Neural cell (in vitro differentiated cells): ENCODE measurements around the gene CSNK1A1L. TPM values are rescaled to one million over a fixed set of nuclear protein-coding genes. Genes with fewer than 3 reads are reported as not detected.

Experiments used
- H2AFZ ChIP-seq: fragments of 200-600, 300-800 bp; sonication (generic), shearing (Covaris generic); 2 replicates; pipeline ENCODE4 v1.6.0; 2014; ENCODE audit warnings: low read depth, mild to moderate bottlenecking, antibody characterized with exemption, low read length, moderate library complexity
- H3F3A ChIP-seq: fragments of 200-600 bp; shearing (Covaris generic); 2 replicates; pipeline ENCODE4 v1.6.1; 2016; ENCODE audit warnings: mild to moderate bottlenecking, moderate library complexity, mixed read lengths, antibody characterized with exemption, low read length; ENCODE audit not compliant: insufficient read depth, poor library complexity, severe bottlenecking
- H3K27ac ChIP-seq: fragments of 200-600, 300-800 bp; sonication (generic), shearing (Covaris generic); 2 replicates; pipeline ENCODE4 v1.5.1; 2014; ENCODE audit warnings: mild to moderate bottlenecking, low read length, moderate library complexity
- H3K27me3 ChIP-seq: fragments of 300-800, 200-600 bp; sonication (generic), shearing (Covaris generic); 2 replicates; pipeline ENCODE4 v1.6.0; 2014; ENCODE audit warnings: mild to moderate bottlenecking, low read depth, low read length, moderate library complexity; ENCODE audit not compliant: insufficient read depth
- H3K36me3 ChIP-seq: fragments of 300-800, 200-600 bp; sonication (generic), shearing (Covaris generic); 2 replicates; pipeline ENCODE4 v1.5.1; 2014; ENCODE audit warnings: mild to moderate bottlenecking, antibody characterized with exemption, low read length, moderate library complexity; ENCODE audit not compliant: insufficient read depth
- H3K4me2 ChIP-seq: fragments of 300-800, 200-600 bp; sonication (generic), shearing (Covaris generic); 2 replicates; pipeline ENCODE4 v1.6.0; 2014; ENCODE audit warnings: mild to moderate bottlenecking, low read length
- H3K4me3 ChIP-seq: fragments of 300-800, 200-600 bp; sonication (generic), shearing (Covaris generic); 2 replicates; pipeline ENCODE4 v1.5.1; 2014; ENCODE audit warnings: mild to moderate bottlenecking, low read length, moderate library complexity
- H3K79me2 ChIP-seq: fragments of 200-600 bp; shearing (Covaris generic); replicated peaks from 2 replicates; pipeline ENCODE4 v1.6.0; 2014; ENCODE audit warnings: mild to moderate bottlenecking, low read length, moderate library complexity; ENCODE audit not compliant: insufficient read depth
- H3K9ac ChIP-seq: fragments of 300-800, 200-600 bp; sonication (generic), shearing (Covaris generic); 2 replicates; pipeline ENCODE4 v1.6.1; 2016; ENCODE audit warnings: mild to moderate bottlenecking, low read length, mixed read lengths
- H3K9me2 ChIP-seq: fragments of 200-600 bp; shearing (Covaris generic); 2 replicates; pipeline ENCODE4 v1.6.1; 2016; ENCODE audit warnings: mild to moderate bottlenecking, low read length, mixed read lengths; ENCODE audit not compliant: insufficient read depth
- H3K9me3 ChIP-seq: fragments of 200-600, 300-800 bp; sonication (generic), shearing (Covaris generic); 2 replicates; pipeline ENCODE4 v1.6.1; 2016; ENCODE audit warnings: mild to moderate bottlenecking, mixed run types, low read length, moderate library complexity, mixed read lengths
- H4K20me1 ChIP-seq: fragments of 200-600 bp; shearing (Covaris generic); 2 replicates; pipeline ENCODE4 v1.6.1; 2016; ENCODE audit warnings: mild to moderate bottlenecking, mixed run types; ENCODE audit not compliant: insufficient read depth
- CTCF ChIP-seq: fragments of 450-650 bp; IDR thresholded peaks from 2 replicates; pipeline ENCODE4 v1.5.1; 2014; ENCODE audit warnings: antibody characterized with exemption, mild to moderate bottlenecking, moderate library complexity; ENCODE audit not compliant: poor library complexity, severe bottlenecking
- EP300 ChIP-seq: fragments of 450-650 bp; conservative IDR thresholded peaks from 2 replicates; pipeline ENCODE4 v1.6.1; 2014; ENCODE audit warnings: antibody characterized with exemption, mild to moderate bottlenecking, moderate library complexity; ENCODE audit not compliant: poor library complexity, severe bottlenecking
- EZH2 ChIP-seq: fragments of 200-600, 300-800 bp; shearing (Covaris generic), sonication (generic); IDR thresholded peaks from 2 replicates; pipeline ENCODE4 v1.6.1; 2014; ENCODE audit warnings: antibody characterized with exemption, low read length, borderline replicate concordance, mild to moderate bottlenecking; ENCODE audit not compliant: insufficient read depth, poor library complexity, severe bottlenecking
- MXI1 ChIP-seq: fragments of 450-650 bp; conservative IDR thresholded peaks from 2 replicates; pipeline ENCODE4 v1.6.1; 2014; ENCODE audit warnings: antibody characterized with exemption, mild to moderate bottlenecking; ENCODE audit not compliant: poor library complexity, severe bottlenecking
- POLR2AphosphoS5 ChIP-seq: IDR thresholded peaks from 2 replicates; pipeline ENCODE4 v1.6.1; 2012
- RAD21 ChIP-seq: fragments of 450-650 bp; conservative IDR thresholded peaks from 2 replicates; pipeline ENCODE4 v1.6.1; 2014; ENCODE audit warnings: antibody characterized with exemption, mild to moderate bottlenecking, moderate library complexity
- SMC3 ChIP-seq: fragments of 450-650 bp; conservative IDR thresholded peaks from 2 replicates; pipeline ENCODE4 v1.6.1; 2014; ENCODE audit warnings: antibody characterized with exemption, mild to moderate bottlenecking, moderate library complexity; ENCODE audit not compliant: poor library complexity
- TAF1 ChIP-seq: IDR thresholded peaks from 2 replicates; pipeline ENCODE4 v1.6.1; 2012; ENCODE audit warnings: low read depth
- polyA plus RNA-seq: library from polyadenylated mRNA; depleted of rRNA; stranded (reverse); fragments of >200 nt; gene quantifications from 2 replicates; pipeline ENCODE4 v1.2.3, GENCODE V29; 2014
- TF ChIP-seq, protein P1 (sequence below): IDR thresholded peaks from 2 replicates; pipeline ENCODE4 v1.6.1; 2012; ENCODE audit warnings: borderline replicate concordance

Gene CSNK1A1L
- polyA plus RNA-seq, 1 donor from 2014 or later: not detected

DNA sequence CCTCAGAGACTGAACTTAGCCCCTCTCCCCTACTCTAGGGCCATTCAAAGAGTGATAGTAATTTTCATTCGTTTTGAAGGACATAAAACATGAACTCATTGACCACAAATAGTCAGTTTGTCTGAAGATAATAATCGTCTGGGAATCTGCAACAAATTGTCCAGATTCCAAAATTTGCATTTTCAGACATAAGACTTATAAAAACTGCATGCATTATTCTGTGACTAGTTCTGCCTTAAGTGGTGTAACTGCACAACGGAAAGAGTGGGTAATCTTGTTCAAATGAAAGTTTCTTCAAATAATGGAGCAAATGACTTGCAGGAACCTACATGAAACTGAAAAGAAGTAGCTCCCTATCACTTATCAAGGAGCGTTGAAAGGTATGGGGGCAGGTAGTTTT, 8.4 kb downstream of the CSNK1A1L start:
- no peak overlapping the region for H2AFZ ChIP-seq
- no peak for TF ChIP-seq MXI1
- TF ChIP-seq RAD21: no peak
- no peak for TF ChIP-seq SMC3

DNA sequence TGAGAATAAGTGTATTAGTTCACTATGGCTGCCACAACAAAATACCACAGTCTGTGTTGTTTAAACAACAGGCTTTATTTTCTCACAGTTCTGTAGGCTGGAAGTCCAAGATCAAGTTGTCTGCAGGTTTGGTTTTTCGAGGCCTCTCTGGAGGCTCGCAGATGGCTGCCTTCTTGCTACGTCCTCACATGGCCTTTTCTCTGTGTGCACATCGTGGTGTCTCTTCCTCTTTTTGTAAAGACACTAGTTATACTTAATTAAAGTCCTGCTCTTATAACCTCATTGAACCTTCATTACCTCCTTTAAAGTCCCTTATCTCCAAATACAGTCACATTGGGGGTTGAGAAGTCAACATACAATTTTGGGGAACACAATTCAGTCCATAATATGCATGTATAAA, 10.6 kb downstream of the CSNK1A1L start:
- no peaks in the 10 kb centered on the region for H3K9me2 ChIP-seq
- H3K9me3 ChIP-seq: no peaks in the 10 kb centered on the region
- no peaks in the 10 kb centered on the region for H4K20me1 ChIP-seq
- no peak overlapping the region for H3K27ac ChIP-seq
- no peak overlapping the region for H3K9ac ChIP-seq
- H3K4me2 ChIP-seq: no peak overlapping the region
- no peaks in the 10 kb centered on the region for H3F3A ChIP-seq
- H3K27me3 ChIP-seq: no peaks in the 10 kb centered on the region
- TF ChIP-seq SMC3: no peak
- TF ChIP-seq, protein P1, sequence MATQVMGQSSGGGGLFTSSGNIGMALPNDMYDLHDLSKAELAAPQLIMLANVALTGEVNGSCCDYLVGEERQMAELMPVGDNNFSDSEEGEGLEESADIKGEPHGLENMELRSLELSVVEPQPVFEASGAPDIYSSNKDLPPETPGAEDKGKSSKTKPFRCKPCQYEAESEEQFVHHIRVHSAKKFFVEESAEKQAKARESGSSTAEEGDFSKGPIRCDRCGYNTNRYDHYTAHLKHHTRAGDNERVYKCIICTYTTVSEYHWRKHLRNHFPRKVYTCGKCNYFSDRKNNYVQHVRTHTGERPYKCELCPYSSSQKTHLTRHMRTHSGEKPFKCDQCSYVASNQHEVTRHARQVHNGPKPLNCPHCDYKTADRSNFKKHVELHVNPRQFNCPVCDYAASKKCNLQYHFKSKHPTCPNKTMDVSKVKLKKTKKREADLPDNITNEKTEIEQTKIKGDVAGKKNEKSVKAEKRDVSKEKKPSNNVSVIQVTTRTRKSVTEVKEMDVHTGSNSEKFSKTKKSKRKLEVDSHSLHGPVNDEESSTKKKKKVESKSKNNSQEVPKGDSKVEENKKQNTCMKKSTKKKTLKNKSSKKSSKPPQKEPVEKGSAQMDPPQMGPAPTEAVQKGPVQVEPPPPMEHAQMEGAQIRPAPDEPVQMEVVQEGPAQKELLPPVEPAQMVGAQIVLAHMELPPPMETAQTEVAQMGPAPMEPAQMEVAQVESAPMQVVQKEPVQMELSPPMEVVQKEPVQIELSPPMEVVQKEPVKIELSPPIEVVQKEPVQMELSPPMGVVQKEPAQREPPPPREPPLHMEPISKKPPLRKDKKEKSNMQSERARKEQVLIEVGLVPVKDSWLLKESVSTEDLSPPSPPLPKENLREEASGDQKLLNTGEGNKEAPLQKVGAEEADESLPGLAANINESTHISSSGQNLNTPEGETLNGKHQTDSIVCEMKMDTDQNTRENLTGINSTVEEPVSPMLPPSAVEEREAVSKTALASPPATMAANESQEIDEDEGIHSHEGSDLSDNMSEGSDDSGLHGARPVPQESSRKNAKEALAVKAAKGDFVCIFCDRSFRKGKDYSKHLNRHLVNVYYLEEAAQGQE: no peak
- no peak for TF ChIP-seq TAF1
- no peak for TF ChIP-seq EZH2
- no peak for TF ChIP-seq CTCF
- TF ChIP-seq MXI1: no peak
- TF ChIP-seq POLR2AphosphoS5: no peak
- no peak for TF ChIP-seq RAD21
- TF ChIP-seq EP300: no peak
- no peaks in the 10 kb centered on the region for H3K79me2 ChIP-seq
- H3K36me3 ChIP-seq: no peaks in the 10 kb centered on the region
- no peak overlapping the region for H3K4me3 ChIP-seq
- H2AFZ ChIP-seq: no peak overlapping the region

More for the DNA sequence above, 8.4 kb downstream of the CSNK1A1L start:
- H3K9me3 ChIP-seq: no peaks in the 10 kb centered on the region
- H3K36me3 ChIP-seq: no peaks in the 10 kb centered on the region
- H3K9me2 ChIP-seq: no peaks in the 10 kb centered on the region
- no peaks in the 10 kb centered on the region for H3K27me3 ChIP-seq
- no peaks in the 10 kb centered on the region for H4K20me1 ChIP-seq
- no peaks in the 10 kb centered on the region for H3F3A ChIP-seq
- H3K27ac ChIP-seq: no peak overlapping the region
- no peak overlapping the region for H3K4me2 ChIP-seq
- no peak overlapping the region for H3K9ac ChIP-seq
- H3K79me2 ChIP-seq: no peaks in the 10 kb centered on the region
- H3K4me3 ChIP-seq: no peak overlapping the region

- Histone ChIP-seq H3K9me3 (no peaks in the 10 kb centered on the region), H4K20me1 (no peaks in the 10 kb centered on the region), H3F3A (no peaks in the 10 kb centered on the region), H3K79me2 (no peaks in the 10 kb centered on the region), H3K9ac (no peak overlapping the region), H3K4me3 (no peak overlapping the region), H3K27ac (no peak overlapping the region), H3K9me2 (no peaks in the 10 kb centered on the region), H2AFZ (no peak overlapping the region), H3K36me3 (no peaks in the 10 kb centered on the region), H3K4me2 (no peak overlapping the region), H3K27me3 (no peaks in the 10 kb centered on the region)
- TF ChIP-seq CTCF (no peak), EZH2 (no peak), SMC3 (no peak), RAD21 (no peak), TAF1 (no peak), POLR2AphosphoS5 (no peak), MXI1 (no peak)
- TF ChIP-seq, protein P1: no peak
Observed at GRCh38 chr13:37094099-37094498, 11.4 kb downstream of the CSNK1A1L start.
